Measurements from ENCODE around the gene FHIT.

GRCh38 chr3:60730371-60730770, 520.9 kb downstream of the FHIT start:
- TF ChIP-seq CTCF (IDR thresholded peaks at IDR 0.05; ENCODE audit: insufficient read depth, low read length, poor library complexity, severe bottlenecking) = no peak
- no peak for TF ChIP-seq EZH2phosphoT487 (conservative IDR thresholded peaks at IDR 0.05; ENCODE audit: low read length)
